ENCODE measurements around the gene CPNE9.

GRCh38 chr3:9749645-9750555 is 46.3 kb downstream of the CPNE9 start, which contains the start of gene OGG1:
- TF ChIP-seq CTCF (IDR thresholded peaks at IDR 0.05; ENCODE audit: insufficient read depth, low read length), result no peak
- peak; percentile 69 for TF ChIP-seq POLR2AphosphoS5 (IDR thresholded peaks at IDR 0.05; ENCODE audit: low read depth)
